ENCODE data around the gene GCGR.

DNA sequence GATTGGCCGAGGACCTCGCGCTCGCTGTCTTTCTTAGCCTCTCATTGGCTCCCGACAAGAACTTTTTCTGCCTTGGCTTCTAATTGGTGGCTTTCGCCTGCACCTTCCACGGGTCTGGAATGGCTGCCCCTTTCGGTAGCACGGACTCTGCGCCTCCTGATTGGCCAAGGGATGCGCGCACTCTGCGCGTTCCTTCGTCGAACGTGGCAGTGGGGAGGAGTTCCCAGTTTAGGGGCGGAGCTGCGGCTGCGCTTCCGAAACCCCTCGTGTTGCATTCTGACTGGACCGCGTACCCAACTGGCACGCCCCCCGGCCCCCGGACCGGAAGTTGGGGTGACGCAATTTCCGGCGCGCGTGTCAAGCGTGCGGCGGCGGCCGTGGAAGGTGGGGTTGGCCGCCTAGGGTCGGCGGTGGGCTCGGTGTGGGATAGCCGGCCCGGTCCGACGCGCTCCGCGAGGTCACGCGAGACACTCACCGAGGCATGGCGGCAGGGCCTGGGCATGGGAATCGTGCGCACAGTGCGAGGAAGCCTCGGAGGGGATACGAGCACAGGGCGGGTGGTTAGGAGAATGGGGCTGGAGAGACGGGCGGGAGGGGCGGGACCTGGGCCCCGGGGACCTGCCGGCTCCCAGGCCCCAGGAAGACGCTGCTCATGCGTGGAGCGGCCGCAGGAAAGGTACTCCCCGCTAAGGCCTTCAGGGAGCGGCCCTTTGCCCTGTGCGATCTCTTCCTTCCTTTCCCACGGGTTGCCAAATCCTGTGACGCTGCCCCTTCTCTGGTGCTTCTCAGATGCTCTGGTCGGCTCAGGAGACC, 57.0 kb downstream of the GCGR start:
- TF ChIP-seq POLR2A (IDR thresholded peaks at IDR 0.05) = peak; percentile 97
- TF ChIP-seq CTCF (IDR thresholded peaks at IDR 0.05) = peak in 3 of 5 experiments; percentile 5 to 50 (median 6)
- peak; percentile 99 for TF ChIP-seq POLR2AphosphoS5 (IDR thresholded peaks at IDR 0.05)
- no peak for TF ChIP-seq EP300 (IDR thresholded peaks at IDR 0.05; ENCODE audit: low read depth)
